ENCODE measurements around the gene TUBB8B.
"Not testable (repeated sequence)": the region's sequence is repeated elsewhere in the genome, so short reads cannot be mapped to it uniquely, and the experiment has no call there.

TUBB8B gene

DNA sequence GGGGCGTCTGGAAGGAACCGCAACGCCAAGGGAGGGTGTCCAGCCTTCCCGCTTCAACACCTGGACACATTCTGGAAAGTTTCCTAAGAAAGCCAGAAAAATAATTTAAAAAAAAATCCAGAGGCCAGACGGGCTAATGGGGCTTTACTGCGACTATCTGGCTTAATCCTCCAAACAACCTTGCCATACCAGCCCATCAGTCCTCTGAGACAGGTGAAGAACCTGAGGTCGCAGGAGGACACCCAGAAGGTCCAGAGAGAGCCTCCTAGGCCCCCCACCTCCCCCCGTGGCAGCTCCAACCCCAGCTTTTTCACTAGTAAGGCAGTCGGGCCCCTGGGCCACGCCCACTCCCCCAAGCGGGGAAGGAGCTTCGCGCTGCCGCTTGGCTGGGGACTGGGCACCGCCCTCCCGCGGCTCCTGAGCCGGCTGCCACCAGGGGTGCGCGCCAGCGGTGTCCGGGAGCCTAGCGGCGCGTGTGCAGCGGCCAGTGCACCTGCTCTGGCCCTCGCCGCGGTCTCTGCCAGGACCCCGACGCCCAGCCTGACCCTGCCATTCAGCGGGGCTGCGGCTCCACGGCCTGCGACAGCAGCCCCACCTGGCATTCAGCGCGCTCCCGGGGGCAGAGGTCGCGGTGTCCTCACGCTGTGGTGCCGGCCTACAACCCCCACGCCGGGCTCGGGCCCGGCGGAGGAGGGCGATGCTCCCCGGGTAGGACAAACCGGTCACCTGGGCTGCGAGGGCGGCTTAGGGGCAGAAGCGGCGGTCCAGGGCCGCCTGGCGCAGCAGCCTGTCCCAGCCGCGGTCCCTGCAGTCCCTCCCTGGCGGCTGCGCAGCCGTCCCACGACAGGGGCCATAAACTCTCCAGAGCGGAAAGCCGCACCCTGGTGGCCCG lies 37.8 kb downstream of the TUBB8B start:
- DNase-seq: not testable (repeated sequence)

DNA sequence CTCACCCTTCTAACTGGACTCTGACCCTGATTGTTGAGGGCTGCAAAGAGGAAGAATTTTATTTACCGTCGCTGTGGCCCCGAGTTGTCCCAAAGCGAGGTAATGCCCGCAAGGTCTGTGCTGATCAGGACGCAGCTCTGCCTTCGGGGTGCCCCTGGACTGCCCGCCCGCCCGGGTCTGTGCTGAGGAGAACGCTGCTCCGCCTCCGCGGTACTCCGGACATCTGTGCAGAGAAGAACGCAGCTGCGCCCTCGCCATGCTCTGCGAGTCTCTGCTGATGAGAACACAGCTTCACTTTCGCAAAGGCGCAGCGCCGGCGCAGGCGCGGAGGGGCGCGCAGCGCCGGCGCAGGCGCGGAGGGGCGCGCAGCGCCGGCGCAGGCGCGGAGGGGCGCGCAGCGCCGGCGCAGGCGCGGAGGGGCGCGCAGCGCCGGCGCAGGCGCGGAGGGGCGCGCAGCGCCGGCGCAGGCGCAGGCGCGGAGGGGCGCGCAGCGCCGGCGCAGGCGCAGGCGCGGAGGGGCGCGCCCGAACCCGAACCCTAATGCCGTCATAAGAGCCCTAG lies 38.7 kb downstream of the TUBB8B start:
- not testable (repeated sequence) for DNase-seq

DNA sequence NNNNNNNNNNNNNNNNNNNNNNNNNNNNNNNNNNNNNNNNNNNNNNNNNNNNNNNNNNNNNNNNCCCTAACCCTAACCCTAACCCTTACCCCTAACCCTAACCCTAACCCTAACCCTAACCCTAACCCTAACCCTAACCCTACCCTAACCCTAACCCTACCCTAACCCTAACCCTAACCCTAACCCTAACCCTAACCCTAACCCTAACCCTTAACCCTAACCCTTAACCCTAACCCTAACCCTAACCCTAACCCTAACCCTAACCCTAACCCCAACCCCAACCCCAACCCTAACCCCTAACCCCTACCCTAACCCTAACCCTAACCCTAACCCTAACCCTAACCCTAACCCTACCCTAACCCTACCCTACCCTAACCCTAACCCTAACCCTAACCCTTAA lies 39.5 kb downstream of the TUBB8B start:
- DNase-seq: not testable (repeated sequence)

Measured in amniotic stem cell (primary cell).